ENCODE measurements around the gene CFD.
"Not testable (repeated sequence)": the region's sequence is repeated elsewhere in the genome, so short reads cannot be mapped to it uniquely, and the experiment has no call there.

Gene CFD

DNA sequence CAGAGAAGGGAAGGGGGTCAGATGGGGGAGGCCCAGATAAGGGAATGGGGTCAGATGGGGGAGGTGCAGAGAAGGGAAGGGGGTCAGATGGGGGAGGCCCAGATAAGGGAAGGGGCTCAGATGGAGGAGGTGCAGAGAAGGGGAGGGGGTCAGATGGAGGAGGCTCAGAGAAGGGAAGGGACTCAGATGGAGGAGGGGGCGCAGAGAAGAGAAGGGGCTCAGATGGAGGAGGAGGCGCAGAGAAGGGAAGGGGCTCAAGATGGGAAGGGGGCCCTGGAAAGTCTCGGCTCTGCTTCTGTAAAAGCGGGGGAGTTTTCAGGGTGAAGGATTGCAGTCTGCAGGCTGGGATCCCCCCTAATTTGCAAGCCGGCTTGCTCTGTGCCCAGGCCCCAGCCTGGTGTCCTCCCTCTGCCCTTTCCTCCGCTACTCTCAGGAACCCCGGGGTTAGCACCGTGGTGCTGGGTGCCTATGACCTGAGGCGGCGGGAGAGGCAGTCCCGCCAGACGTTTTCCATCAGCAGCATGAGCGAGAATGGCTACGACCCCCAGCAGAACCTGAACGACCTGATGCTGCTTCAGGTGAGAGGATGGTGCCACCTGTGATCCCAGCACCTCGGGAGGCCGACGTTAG lies 30.2 kb upstream of the CFD start:
- Histone ChIP-seq H3K27me3 (ENCODE audit: insufficient read depth, low read length) (no peaks in the 10 kb centered on the region), H3K4me3 (ENCODE audit: low read length) (no peak overlapping the region), H3K9ac (ENCODE audit: low read depth, low read length) (no peak overlapping the region), H3K9me3 (ENCODE audit: insufficient read depth, low read depth, low read length) (no peaks in the 10 kb centered on the region), H3K27ac (ENCODE audit: low read length) (no peak overlapping the region), H3K36me3 (ENCODE audit: insufficient read depth, low read depth, low read length) (no peaks in the 10 kb centered on the region), H3K4me1 (ENCODE audit: insufficient read depth, low read length) (no peaks in the 10 kb centered on the region)

DNA sequence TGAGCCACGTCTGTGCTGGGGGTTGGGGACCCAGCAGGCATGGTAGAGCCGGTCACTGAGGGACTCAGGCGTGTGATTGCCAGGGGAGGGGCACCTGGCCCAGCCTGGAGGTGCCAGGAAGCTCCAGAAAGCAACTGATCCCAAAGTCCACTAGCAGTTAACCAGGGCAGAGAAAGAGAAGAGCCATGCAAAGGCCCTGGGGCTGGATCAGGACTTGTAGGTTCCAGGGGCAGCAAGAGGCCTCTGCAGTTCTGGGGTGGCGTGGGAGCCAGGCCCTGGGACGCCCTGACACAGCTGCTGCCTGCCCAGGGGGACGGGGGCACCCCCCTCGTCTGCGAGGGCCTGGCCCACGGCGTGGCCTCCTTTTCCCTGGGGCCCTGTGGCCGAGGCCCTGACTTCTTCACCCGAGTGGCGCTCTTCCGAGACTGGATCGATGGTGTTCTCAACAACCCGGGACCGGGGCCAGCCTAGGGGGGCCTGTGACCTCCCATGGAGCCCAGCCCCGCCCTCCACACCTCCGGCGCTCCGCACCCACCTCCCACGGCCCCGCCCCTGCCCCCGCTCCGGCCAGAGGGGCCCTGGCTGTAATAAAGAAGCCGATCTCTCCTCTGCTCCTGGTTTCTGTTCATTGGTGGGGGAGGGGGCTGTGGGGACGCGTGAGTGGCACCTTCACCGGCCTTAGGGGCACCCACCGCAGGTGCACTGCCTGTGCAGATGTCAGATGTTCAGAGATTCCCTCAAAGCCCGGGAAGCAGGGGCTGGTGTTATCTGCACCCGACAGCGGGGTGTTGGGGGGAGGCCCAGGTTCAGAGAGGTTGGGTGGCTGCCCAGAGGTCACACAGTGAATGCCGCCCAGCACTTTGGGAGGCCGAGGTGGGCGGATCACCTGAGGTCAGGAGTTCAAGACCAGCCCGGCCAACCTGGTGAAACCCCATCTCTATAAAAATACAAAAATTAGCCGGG lies 27.8 kb upstream of the CFD start:
- no peak overlapping the region for H3K27ac ChIP-seq (ENCODE audit: low read length)
- no peaks in the 10 kb centered on the region for H3K27me3 ChIP-seq (ENCODE audit: insufficient read depth, low read length)
- no peak overlapping the region for H3K4me3 ChIP-seq (ENCODE audit: low read length)
- H3K9ac ChIP-seq (ENCODE audit: low read depth, low read length), result no peak overlapping the region
- H3K4me1 ChIP-seq (ENCODE audit: insufficient read depth, low read length), result no peaks in the 10 kb centered on the region
- no peaks in the 10 kb centered on the region for H3K9me3 ChIP-seq (ENCODE audit: insufficient read depth, low read depth, low read length)
- no peaks in the 10 kb centered on the region for H3K36me3 ChIP-seq (ENCODE audit: insufficient read depth, low read depth, low read length)

GRCh38 chr19:834216-834615 lies 25.2 kb upstream of the CFD start:
- H3K4me3 ChIP-seq (ENCODE audit: low read length), result no peak overlapping the region
- no peaks in the 10 kb centered on the region for H3K36me3 ChIP-seq (ENCODE audit: insufficient read depth, low read depth, low read length)
- H3K9me3 ChIP-seq (ENCODE audit: insufficient read depth, low read depth, low read length), result no peaks in the 10 kb centered on the region
- H3K4me1 ChIP-seq (ENCODE audit: insufficient read depth, low read length), result no peaks in the 10 kb centered on the region
- no peak overlapping the region for H3K9ac ChIP-seq (ENCODE audit: low read depth, low read length)
- H3K27ac ChIP-seq (ENCODE audit: low read length), result no peak overlapping the region
- no peaks in the 10 kb centered on the region for H3K27me3 ChIP-seq (ENCODE audit: insufficient read depth, low read length)

- no peaks in the 10 kb centered on the region for H3K36me3 ChIP-seq (ENCODE audit: insufficient read depth, low read depth, low read length)
- H3K27ac ChIP-seq (ENCODE audit: low read length), result no peak overlapping the region
- no peaks in the 10 kb centered on the region for H3K9me3 ChIP-seq (ENCODE audit: insufficient read depth, low read depth, low read length)
- no peaks in the 10 kb centered on the region for H3K27me3 ChIP-seq (ENCODE audit: insufficient read depth, low read length)
- H3K4me1 ChIP-seq (ENCODE audit: insufficient read depth, low read length), result no peaks in the 10 kb centered on the region
- no peak overlapping the region for H3K9ac ChIP-seq (ENCODE audit: low read depth, low read length)
- no peak overlapping the region for H3K4me3 ChIP-seq (ENCODE audit: low read length)
These were observed 24.2 kb upstream of the CFD start for GRCh38 chr19:835210-835810.

GRCh38 chr19:840519-841206 lies 18.8 kb upstream of the CFD start, which contains the start of gene PRTN3:
PRTN3 (plus strand) TSS chr19:840999; CDS start chr19:841009, 10 bp downstream.
- no peaks in the 10 kb centered on the region for H3K9me3 ChIP-seq (ENCODE audit: insufficient read depth, low read depth, low read length)
- no peak within 1 kb of the TSS for H3K9ac ChIP-seq (ENCODE audit: low read depth, low read length)
- H3K27me3 ChIP-seq (ENCODE audit: insufficient read depth, low read length), result peaks cover 32% of the 10 kb centered on the region
- no peak within 1 kb of the TSS for H3K4me3 ChIP-seq (ENCODE audit: low read length)
- no peak within 1 kb of the TSS for H3K27ac ChIP-seq (ENCODE audit: low read length)
- H3K36me3 ChIP-seq (ENCODE audit: insufficient read depth, low read depth, low read length), result no peaks in the 10 kb centered on the region
- H3K4me1 ChIP-seq (ENCODE audit: insufficient read depth, low read length), result no peaks in the 10 kb centered on the region

DNA sequence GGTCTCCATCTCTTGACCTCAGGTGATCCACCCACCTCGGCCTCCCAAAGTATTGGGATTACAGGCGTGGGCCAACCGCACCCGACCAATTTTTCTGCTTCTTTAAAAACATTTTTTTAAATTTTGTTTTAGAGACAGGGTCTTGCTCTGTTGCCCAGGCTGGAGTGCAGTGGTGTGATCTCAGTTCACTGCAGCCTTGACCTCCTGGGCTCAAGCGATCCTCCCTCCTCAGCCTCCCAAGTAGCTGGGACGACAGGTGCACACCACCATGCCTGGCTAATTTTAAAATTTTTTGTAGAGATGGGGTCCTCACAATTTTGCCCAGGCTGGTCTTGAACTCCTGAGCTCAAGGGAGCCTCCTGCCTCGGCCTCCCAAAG lies 16.7 kb upstream of the CFD start:
- peaks cover 32% of the 10 kb centered on the region for H3K27me3 ChIP-seq (ENCODE audit: insufficient read depth, low read length)
- not testable (repeated sequence) for H3K4me1 ChIP-seq (ENCODE audit: insufficient read depth, low read length); H3K9ac ChIP-seq (ENCODE audit: low read depth, low read length); H3K4me3 ChIP-seq (ENCODE audit: low read length); H3K9me3 ChIP-seq (ENCODE audit: insufficient read depth, low read depth, low read length); H3K27ac ChIP-seq (ENCODE audit: low read length); H3K36me3 ChIP-seq (ENCODE audit: insufficient read depth, low read depth, low read length)

- Histone ChIP-seq H3K27ac (ENCODE audit: low read length) (no peak overlapping the region), H3K4me1 (ENCODE audit: insufficient read depth, low read length) (no peaks in the 10 kb centered on the region), H3K27me3 (ENCODE audit: insufficient read depth, low read length) (peaks cover 32% of the 10 kb centered on the region), H3K4me3 (ENCODE audit: low read length) (no peak overlapping the region; the same call in 1 of the 2 replicates), H3K9me3 (ENCODE audit: insufficient read depth, low read depth, low read length) (no peaks in the 10 kb centered on the region), H3K36me3 (ENCODE audit: insufficient read depth, low read depth, low read length) (no peaks in the 10 kb centered on the region), H3K9ac (ENCODE audit: low read depth, low read length) (no peak overlapping the region)
These were observed 16.2 kb upstream of the CFD start for GRCh38 chr19:843180-843835.

DNA sequence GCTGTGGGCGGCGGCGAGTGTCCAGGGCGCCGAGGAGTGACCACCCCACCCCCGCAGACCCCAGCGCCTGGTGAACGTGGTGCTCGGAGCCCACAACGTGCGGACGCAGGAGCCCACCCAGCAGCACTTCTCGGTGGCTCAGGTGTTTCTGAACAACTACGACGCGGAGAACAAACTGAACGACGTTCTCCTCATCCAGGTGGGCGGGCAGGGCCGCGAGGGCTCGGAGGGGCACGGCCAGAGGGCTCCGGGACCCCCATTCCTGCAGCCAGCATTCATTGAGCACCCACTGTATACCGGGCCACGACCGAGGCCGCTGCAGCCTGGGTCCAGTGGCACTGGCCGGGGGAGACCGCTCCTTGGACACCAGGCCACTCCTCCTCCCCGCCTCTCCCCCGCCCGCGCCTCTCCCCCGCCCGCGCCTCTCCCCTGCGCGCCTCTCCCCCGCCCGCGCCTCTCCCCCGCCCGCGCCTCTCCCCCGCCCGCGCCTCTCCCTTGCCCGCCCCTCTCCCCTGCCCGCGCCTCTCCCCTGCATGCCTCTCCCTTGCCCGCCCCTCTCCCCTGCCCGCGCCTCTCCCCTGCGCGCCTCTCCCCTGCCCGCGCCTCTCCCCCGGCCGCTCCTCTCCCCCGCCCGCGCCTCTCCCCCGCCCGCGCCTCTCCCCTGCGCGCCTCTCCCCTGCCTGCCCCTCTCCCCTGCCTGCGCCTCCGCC lies 15.5 kb upstream of the CFD start:
- Histone ChIP-seq H3K36me3 (ENCODE audit: insufficient read depth, low read depth, low read length) (no peaks in the 10 kb centered on the region), H3K4me3 (ENCODE audit: low read length) (no peak overlapping the region; the same call in 1 of the 2 replicates), H3K27me3 (ENCODE audit: insufficient read depth, low read length) (peaks cover 32% of the 10 kb centered on the region), H3K9me3 (ENCODE audit: insufficient read depth, low read depth, low read length) (no peaks in the 10 kb centered on the region), H3K9ac (ENCODE audit: low read depth, low read length) (no peak overlapping the region), H3K4me1 (ENCODE audit: insufficient read depth, low read length) (no peaks in the 10 kb centered on the region), H3K27ac (ENCODE audit: low read length) (no peak overlapping the region)

DNA sequence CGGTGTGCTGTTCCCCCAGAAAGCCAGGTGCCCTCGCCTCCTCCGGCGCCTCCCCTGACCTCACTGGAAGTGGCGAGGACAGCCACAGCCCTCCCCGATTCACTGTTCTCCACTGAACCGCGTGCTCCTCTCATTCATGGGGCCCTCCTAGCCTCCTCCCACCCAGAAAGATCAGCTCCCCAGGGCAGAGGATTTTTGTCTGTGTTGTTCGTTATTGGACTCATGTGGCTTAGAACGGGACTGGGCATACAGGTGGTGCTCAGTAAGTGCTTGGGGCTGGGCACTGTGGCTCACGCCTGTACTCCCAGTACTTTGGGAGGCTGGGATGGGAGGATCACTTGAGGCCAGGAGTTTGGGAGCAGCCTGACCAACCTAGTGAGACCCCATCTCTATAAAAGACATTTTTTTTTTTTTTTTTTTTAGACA lies 14.9 kb upstream of the CFD start:
- Histone ChIP-seq H3K4me3 (ENCODE audit: low read length) (no peak overlapping the region), H3K4me1 (ENCODE audit: insufficient read depth, low read length) (no peaks in the 10 kb centered on the region), H3K36me3 (ENCODE audit: insufficient read depth, low read depth, low read length) (no peaks in the 10 kb centered on the region), H3K27me3 (ENCODE audit: insufficient read depth, low read length) (peaks cover 32% of the 10 kb centered on the region), H3K27ac (ENCODE audit: low read length) (no peak overlapping the region), H3K9ac (ENCODE audit: low read depth, low read length) (no peak overlapping the region), H3K9me3 (ENCODE audit: insufficient read depth, low read depth, low read length) (no peaks in the 10 kb centered on the region)

DNA sequence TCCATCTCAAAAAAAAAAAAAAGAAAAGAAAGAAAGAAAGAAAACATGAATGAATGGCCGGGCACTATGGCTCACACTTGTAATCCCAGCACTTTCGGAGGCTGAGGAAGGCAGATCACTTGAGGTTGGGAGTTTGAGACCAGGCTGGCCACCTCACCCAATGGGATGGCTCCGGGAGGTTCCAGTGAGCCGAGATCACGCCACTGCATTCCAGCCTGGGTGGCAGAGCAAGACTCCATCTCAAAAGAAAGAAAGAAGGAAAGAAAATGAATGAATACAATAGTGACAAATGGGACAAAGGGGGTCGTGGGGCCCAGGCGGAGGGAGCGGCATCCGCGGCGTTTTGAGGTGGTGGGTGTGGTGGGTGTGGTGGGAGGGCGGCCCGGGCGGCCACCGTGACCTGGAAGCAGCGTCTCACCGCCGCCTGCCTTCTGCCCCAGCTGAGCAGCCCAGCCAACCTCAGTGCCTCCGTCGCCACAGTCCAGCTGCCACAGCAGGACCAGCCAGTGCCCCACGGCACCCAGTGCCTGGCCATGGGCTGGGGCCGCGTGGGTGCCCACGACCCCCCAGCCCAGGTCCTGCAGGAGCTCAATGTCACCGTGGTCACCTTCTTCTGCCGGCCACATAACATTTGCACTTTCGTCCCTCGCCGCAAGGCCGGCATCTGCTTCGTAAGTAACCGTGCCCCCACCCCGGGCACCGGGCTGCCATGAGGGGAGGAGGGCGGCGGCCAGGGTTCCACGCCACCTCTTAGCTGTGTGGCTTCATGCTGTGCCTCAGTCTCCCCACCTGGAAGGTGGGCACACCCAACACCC lies 13.6 kb upstream of the CFD start:
- H3K9ac ChIP-seq (ENCODE audit: low read depth, low read length), result no peak overlapping the region
- H3K4me3 ChIP-seq (ENCODE audit: low read length), result no peak overlapping the region
- H3K27ac ChIP-seq (ENCODE audit: low read length), result no peak overlapping the region
- peaks cover 32% of the 10 kb centered on the region for H3K27me3 ChIP-seq (ENCODE audit: insufficient read depth, low read length)
- H3K9me3 ChIP-seq (ENCODE audit: insufficient read depth, low read depth, low read length), result no peaks in the 10 kb centered on the region
- no peaks in the 10 kb centered on the region for H3K4me1 ChIP-seq (ENCODE audit: insufficient read depth, low read length)
- no peaks in the 10 kb centered on the region for H3K36me3 ChIP-seq (ENCODE audit: insufficient read depth, low read depth, low read length)
